ENCODE measurements around the gene TST. TPM values are rescaled to one million over a fixed set of nuclear protein-coding genes. Genes with fewer than 3 reads are reported as not detected.

Gene TST
- total and polyA plus RNA-seq, 2 of the 8 experiments (the other 6 are each of a cell fraction or from before 2014, with no cell fraction given), result 22.6 to 61.6 TPM

DNA sequence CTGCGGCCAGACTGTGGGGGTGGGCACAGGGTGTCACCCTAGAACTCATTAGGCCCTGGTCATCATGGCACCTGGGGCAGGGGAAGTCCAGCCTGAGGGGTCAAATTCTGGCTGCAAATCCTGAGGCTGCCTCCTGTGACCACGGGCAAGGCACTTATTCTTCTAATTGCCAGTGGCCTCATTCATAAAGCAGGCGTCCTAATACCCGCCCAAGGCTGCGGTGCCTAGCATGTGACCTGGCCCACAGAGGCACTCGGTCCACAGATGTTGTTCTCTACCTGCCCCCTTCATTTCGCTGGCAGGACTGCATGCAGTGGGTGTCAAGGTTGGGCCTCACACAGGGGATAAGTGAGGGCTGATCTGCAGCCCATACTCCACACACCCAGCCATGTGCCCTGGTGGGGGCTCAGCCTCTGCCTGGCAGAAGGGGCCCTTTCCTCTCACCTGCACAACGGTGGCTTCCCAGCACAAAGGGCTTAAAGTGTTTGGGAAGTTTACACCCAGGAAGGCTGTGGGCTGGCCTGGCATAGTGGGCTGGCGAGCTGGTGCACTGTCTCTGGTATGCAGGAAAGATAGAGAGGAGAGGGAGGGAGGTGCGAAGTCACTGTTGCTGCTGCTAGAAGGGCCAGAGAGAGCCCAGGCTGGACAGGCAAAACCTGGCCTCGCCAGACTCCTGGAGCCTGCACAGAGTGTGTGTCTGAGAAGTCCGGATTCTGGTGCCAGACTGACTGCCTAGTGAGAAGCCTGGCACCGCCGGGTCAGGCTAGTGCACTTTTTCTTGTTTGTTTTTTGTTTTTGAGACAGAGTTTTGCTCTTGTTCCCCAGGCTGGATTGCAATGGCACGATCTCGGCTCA, 3.5 kb upstream of the TST start (continued):
- TF ChIP-seq, protein P1, sequence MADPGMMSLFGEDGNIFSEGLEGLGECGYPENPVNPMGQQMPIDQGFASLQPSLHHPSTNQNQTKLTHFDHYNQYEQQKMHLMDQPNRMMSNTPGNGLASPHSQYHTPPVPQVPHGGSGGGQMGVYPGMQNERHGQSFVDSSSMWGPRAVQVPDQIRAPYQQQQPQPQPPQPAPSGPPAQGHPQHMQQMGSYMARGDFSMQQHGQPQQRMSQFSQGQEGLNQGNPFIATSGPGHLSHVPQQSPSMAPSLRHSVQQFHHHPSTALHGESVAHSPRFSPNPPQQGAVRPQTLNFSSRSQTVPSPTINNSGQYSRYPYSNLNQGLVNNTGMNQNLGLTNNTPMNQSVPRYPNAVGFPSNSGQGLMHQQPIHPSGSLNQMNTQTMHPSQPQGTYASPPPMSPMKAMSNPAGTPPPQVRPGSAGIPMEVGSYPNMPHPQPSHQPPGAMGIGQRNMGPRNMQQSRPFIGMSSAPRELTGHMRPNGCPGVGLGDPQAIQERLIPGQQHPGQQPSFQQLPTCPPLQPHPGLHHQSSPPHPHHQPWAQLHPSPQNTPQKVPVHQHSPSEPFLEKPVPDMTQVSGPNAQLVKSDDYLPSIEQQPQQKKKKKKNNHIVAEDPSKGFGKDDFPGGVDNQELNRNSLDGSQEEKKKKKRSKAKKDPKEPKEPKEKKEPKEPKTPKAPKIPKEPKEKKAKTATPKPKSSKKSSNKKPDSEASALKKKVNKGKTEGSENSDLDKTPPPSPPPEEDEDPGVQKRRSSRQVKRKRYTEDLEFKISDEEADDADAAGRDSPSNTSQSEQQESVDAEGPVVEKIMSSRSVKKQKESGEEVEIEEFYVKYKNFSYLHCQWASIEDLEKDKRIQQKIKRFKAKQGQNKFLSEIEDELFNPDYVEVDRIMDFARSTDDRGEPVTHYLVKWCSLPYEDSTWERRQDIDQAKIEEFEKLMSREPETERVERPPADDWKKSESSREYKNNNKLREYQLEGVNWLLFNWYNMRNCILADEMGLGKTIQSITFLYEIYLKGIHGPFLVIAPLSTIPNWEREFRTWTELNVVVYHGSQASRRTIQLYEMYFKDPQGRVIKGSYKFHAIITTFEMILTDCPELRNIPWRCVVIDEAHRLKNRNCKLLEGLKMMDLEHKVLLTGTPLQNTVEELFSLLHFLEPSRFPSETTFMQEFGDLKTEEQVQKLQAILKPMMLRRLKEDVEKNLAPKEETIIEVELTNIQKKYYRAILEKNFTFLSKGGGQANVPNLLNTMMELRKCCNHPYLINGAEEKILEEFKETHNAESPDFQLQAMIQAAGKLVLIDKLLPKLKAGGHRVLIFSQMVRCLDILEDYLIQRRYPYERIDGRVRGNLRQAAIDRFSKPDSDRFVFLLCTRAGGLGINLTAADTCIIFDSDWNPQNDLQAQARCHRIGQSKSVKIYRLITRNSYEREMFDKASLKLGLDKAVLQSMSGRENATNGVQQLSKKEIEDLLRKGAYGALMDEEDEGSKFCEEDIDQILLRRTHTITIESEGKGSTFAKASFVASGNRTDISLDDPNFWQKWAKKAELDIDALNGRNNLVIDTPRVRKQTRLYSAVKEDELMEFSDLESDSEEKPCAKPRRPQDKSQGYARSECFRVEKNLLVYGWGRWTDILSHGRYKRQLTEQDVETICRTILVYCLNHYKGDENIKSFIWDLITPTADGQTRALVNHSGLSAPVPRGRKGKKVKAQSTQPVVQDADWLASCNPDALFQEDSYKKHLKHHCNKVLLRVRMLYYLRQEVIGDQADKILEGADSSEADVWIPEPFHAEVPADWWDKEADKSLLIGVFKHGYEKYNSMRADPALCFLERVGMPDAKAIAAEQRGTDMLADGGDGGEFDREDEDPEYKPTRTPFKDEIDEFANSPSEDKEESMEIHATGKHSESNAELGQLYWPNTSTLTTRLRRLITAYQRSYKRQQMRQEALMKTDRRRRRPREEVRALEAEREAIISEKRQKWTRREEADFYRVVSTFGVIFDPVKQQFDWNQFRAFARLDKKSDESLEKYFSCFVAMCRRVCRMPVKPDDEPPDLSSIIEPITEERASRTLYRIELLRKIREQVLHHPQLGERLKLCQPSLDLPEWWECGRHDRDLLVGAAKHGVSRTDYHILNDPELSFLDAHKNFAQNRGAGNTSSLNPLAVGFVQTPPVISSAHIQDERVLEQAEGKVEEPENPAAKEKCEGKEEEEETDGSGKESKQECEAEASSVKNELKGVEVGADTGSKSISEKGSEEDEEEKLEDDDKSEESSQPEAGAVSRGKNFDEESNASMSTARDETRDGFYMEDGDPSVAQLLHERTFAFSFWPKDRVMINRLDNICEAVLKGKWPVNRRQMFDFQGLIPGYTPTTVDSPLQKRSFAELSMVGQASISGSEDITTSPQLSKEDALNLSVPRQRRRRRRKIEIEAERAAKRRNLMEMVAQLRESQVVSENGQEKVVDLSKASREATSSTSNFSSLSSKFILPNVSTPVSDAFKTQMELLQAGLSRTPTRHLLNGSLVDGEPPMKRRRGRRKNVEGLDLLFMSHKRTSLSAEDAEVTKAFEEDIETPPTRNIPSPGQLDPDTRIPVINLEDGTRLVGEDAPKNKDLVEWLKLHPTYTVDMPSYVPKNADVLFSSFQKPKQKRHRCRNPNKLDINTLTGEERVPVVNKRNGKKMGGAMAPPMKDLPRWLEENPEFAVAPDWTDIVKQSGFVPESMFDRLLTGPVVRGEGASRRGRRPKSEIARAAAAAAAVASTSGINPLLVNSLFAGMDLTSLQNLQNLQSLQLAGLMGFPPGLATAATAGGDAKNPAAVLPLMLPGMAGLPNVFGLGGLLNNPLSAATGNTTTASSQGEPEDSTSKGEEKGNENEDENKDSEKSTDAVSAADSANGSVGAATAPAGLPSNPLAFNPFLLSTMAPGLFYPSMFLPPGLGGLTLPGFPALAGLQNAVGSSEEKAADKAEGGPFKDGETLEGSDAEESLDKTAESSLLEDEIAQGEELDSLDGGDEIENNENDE (IDR thresholded peaks at IDR 0.05; ENCODE audit: insufficient replicate concordance, low read length), result no peak
- TF ChIP-seq JUND (IDR thresholded peaks at IDR 0.05; ENCODE audit: low read length), result no peak

Data from H1 (cell line).